Fibroblast of lung (primary cell): ENCODE results near the gene GHRH.

Source experiments
- CTCF ChIP-seq, 2 donors: IDR thresholded peaks in 1 of 2; conservative IDR thresholded peaks in 1 of 2; 1 replicate in 1 of 2; 2 replicates in 1 of 2; pipeline ENCODE4 v1.5.1; 2011 to 2012; ENCODE audit warnings: low read length in 2 of 2, control low read depth in 1 of 2, inconsistent platforms in 1 of 2, low read depth in 1 of 2, mild to moderate bottlenecking in 1 of 2
- EZH2 ChIP-seq: IDR thresholded peaks from 2 replicates; pipeline ENCODE4 v1.5.1; 2012; ENCODE audit warnings: low read length, control low read depth, mild to moderate bottlenecking; ENCODE audit errors: missing control alignments

- no peak for TF ChIP-seq CTCF (conservative IDR thresholded peaks at IDR 0.05 in 1 of 2, IDR thresholded peaks at IDR 0.05 in 1 of 2; ENCODE audit: low read depth in 1 of 2, low read length in 2 of 2)
- no peak for TF ChIP-seq EZH2
Observed at GRCh38 chr20:37249304-37249703, 12.3 kb downstream of the GHRH start.
